Fibroblast of peridontal ligament (primary cell): Measurements from ENCODE around the gene LAMB2.

Experiments used
- DNase-seq: peaks from one replicate; pipeline ENCODE4 v3.0.0-alpha.2; 2010; ENCODE audit errors: extremely low read depth

The LAMB2 gene

DNA sequence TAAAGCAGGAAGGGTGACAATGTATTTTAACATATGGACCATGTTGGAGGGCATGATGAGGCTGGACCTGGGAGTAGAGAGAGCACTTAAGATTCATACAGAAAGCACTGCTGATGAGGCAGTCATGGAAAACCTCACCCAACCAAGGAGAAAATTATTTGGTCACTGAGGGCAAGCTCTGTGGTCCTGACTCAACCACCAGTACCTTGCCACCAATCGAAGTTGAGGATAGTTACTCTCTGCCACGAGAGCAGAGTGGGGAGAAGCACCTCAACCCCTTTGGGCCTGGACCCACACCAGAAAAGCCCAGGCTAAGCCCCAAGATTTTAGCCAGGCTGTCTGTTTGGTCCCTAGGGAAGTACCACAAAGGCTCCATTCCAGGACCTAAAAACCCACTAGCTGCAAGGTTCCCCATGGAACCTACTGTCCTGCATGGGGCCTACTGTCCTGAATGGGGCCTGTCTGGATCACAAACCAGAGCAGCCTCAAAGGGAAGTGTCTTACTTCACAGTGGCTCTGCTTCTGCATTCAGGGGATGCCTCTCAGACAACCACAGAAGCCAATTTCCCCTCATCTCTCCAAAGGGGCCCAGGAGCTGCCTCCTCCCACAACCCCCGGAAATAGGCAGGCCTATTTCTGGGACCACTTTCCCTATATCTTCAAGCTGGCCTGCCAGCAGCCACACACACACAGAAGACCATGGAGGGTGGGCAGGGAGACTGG lies 29.1 kb upstream of the LAMB2 start:
- no peak for DNase-seq

GRCh38 chr3:49161197-49161596 lies 28.3 kb upstream of the LAMB2 start:
- DNase-seq = no peak

GRCh38 chr3:49158792-49159191 lies 25.9 kb upstream of the LAMB2 start:
- no peak for DNase-seq

DNA sequence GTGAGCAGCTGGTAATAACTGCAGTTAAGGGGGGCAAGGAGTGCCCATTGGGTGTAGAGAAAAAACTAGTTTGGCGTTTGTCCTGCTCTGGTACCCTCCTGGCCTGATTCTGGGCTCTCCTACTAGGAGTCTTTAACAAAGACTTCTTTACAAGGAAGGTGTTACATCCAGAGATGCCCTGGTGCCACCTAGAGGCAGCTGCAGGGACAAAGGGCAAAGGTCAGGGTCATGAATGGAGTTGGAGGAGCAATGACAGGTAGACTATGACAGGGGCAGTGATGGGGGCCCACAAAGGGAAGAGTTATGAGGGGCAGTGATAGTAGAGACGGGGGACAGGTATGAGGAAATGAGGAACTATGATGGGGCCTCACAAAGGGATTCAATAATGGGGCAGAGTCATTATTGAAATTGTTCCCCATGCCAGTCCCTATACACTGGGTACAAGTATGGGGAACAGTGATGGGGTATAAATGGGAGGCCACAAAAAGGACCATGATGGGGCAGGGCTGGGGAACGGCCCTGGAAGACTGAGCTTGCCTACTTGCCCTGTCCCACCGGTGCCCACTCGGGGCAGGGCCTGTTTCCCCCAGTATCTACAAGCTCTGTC lies 25.4 kb upstream of the LAMB2 start:
- DNase-seq = no peak

DNA sequence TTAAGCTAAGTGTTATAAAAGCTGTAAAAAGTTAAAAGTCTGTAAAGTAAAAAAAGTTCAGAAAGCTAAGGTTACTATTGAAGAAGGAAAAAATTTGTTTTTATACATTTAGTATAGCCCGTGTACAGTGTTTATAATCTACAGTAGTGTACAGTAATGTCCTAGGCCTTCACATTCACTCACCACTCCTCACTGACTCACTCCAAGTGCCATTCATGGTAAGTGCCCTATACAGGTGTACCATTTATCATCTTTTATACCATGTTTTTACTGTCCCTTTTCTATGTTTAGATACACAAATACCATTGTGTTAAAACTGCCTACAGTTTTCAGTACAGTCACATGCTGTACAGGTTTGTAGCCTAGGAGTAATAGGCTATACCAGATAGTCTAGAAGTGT lies 24.4 kb upstream of the LAMB2 start:
- DNase-seq = no peak

DNA sequence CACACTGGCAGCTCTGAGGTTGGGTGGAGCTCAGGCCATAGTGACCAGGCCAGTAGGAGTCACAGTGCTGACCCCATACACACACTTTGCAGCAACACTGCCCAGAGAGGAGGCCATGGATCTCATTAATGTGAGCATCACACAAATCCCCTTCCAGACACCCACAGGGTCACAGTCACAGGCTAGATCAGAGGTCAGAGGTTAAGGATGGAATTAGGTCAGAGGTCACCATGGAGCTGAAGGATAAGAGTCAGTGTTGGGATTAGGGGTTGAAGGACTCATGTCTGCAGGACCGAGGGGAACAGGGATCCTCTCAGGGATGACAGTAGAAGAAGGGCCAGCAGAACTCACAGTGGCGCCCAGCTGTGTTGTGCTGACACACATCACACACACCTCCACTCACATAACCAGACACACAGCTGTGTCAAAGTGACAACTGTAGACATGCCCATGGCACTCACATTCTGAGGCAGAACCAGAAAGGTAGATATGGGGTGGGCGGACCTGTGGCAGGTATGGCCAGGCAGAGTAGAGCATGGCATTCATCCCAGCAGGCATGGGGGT lies 20.6 kb upstream of the LAMB2 start:
- no peak for DNase-seq

GRCh38 chr3:49151610-49152009 lies 18.8 kb upstream of the LAMB2 start:
- DNase-seq = no peak

DNA sequence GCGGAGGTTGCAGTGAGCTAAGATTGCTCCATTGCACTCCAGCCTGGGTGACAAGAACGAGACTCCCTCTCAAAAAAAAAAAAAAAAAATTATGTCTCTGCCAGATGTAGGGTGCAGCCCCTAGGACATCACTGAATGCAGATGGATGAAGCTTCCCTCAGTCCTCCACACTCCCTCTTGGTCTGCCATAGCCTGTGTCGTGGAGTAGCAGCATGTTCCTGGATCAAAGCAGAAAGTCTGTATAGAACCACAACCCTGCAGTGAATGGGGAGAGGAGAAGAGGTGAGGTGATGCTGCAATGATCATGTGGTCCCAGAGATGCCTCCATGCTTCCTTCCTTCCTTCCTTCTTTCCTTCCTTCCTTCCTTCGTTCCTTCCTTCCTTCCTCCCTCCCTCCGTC lies 15.3 kb upstream of the LAMB2 start:
- DNase-seq = no peak

GRCh38 chr3:49140080-49140479 lies 7.2 kb upstream of the LAMB2 start:
- DNase-seq = no peak

DNA sequence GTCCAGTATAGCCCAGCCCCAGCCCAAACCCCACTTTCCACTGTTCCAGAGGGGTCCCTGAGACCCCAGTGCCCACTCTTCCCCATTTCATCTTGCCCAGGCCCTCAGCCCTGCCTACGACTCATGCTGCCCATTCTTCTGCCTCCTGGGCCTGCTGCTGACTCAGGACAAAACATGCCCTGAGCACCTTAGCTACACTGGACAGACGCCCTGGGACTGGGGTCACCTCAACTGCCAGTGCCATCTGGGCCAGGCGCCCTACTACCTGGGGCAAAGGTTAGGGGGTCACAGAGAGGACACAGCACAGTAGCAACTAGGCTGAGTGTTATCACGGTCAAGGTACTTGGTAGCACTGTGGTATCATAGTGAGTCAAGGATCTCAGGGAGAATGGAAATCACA lies 2.6 kb upstream of the LAMB2 start:
- no peak for DNase-seq

DNA sequence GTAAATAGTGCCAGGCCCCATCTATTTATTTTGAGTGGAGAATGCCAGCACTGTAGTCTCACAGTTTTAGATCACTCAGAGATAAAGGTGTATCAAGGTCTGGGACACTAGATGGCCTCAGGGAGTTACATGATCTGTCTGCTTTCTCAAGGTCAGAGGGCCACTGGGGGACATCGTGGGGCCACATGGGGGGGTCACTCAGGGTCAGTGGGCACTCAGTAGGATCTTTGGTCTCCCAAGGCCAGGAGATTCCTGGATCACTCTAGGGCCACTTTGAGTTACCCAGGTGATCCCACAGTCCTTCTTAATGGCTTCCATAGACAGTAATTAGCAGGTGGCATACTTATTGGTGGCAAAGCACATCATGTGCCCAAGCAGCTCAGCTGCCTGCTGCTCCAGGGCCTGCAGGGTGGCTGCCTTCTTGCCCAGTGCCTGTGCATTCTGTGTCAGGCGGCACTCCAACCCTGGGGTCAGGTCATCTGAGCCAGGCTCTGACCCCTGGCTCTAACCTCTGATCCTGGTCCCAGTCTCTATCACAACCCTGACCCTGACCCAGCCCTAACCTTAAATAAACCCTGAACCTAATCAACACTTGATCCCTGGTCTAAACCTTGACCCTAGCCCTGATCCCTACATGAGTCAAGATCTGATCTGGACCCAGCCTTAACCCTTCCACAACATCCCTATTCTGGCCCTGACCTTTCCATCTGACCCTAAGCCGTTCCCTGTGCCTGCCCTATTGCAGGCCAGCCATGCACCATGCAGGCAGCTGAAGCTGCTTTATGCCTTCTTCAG lies 1.8 kb upstream of the LAMB2 start:
- DNase-seq = no peak

- DNase-seq = peak; percentile 91
Observed at GRCh38 chr3:49133226-49133951, 539 bp upstream of the LAMB2 start.

DNA sequence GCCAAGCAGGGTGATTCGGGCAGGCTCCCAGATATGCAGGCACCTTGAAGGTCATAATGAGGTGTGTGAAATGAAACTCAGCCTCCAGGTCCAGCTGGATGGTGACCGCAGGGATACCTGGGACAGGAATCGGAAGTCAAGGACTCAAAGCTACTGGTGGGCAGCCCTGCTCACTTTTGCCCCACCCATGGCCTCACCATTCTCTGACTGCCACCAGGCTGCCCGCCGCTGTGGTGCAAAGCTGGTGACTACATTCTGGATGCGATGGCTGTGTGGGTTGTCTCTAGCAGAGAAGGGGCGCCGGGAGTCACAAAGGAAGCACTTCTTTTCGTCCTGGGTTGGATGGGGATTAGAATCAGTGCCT lies 795 bp downstream of the LAMB2 start:
- DNase-seq = no peak

DNA sequence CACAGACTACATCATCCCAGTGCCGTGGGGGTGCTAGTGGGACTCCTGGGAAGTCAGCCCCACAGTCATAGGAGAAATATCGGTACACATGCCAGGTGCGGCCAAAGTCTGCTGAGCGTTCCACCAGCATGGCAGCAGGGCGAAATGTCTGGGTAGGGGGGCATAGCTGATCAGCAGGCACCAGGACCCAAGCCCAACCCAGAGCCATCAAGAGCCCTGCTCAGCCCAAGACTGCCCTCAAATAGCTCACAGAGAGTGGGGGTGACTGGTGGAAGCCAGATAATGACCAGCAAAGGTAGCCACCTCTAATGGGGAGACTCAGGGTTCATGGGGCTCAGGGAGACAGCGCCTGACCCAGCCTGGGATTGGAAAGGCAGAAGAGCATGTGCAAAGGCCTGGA lies 1.3 kb downstream of the LAMB2 start:
- DNase-seq = no peak

- DNase-seq = no peak
Observed at GRCh38 chr3:49131040-49131439, 1.8 kb downstream of the LAMB2 start.

- DNase-seq = no peak
Observed at GRCh38 chr3:49124991-49125670, 7.7 kb downstream of the LAMB2 start.

DNA sequence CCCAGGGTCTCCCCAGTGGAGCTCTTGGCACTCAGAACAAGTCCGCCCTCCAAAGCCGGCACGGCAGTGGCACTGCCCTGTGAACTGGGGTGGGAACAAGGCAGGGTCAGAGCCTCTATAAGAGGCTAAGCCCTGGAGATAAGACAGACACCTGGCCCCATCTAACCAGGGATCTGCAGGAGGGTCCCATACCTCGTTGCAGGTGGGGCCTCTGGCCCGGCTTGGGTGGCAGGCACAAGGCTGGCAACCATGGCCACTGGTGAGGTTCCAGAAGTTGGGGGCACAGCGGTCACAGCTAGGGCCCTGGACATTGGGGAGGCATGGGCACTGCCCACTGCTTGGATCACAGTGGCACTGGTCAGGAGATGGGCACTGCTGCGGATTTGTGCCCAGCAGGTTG lies 8.6 kb downstream of the LAMB2 start:
- no peak for DNase-seq

GRCh38 chr3:49123687-49124086 lies 9.2 kb downstream of the LAMB2 start:
- DNase-seq = no peak

GRCh38 chr3:49122886-49123545 lies 9.8 kb downstream of the LAMB2 start:
- DNase-seq = no peak

GRCh38 chr3:49122451-49122850 lies 10.4 kb downstream of the LAMB2 start:
- DNase-seq = no peak

DNA sequence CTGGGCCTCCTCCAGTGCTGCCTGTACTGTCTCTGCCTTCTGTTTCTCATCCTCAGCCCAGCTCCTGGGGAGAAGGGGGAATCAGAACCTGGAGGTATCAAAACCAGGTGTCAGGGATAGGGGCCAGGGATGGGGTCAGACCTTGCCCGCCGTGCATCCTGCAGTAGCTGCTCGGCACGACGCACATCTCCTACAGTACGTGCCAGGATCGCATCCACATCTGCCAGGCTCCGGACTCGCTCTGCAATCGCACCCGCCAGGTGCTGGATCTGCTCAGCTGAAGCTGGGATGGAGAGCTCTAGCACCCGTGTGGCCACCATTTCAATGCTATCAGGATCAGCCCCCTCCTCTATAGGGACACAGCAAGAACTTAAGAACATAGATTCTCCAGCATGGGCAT lies 10.8 kb downstream of the LAMB2 start:
- DNase-seq = no peak
